ENCODE data around the gene CD55.

DNA sequence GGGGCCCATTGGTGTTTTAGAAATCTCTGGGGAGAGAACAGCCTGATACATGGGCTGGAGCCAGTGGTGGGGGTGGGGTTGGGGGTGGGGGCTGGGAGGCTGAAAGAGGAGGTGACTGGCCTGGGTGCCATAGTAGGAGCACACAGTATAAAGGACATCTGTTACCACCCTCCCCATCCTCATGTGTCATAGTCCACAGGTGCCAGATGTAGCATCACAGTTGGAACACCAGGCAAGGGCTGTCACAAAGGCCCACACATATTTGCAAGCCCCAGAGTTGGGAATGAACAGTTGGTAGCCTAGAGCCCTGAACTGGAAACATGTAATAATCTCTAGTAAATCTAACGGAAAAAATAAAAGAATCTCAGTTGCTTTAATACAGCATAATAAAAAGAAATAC is 77.5 kb downstream of the CD55 start:
- no peak for TF ChIP-seq GATA2 (IDR thresholded peaks at IDR 0.05; ENCODE audit: low read depth, low read length)
- no peak for TF ChIP-seq GATA3 (IDR thresholded peaks at IDR 0.05; ENCODE audit: low read depth, low read length)

All from SH-SY5Y (cell line).